Measurements from ENCODE around the gene TAS2R40.
"Not testable (repeated sequence)": the region's sequence is repeated elsewhere in the genome, so short reads cannot be mapped to it uniquely, and the experiment has no call there.

TAS2R40 gene

DNA sequence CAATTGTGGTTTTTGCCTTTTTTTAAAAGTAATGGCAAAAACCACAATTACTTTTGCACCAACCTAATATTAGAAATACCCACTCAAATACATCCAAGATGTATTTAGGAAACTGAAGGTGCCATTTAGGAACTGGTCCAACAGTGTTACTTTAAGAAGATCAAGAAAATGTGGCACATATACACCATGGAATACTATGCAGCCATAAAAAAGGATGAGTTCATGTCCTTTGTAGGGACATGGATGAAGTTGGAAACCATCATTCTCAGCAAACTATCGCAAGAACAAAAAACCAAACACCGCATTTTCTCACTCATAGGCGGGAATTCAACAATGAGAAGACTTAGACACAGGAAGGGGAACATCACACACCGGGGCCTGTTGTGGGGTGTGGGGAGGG is 41.1 kb upstream of the TAS2R40 start:
- not testable (repeated sequence) for H3K4me2 ChIP-seq (ENCODE audit: insufficient read depth, low read length, poor library complexity, severe bottlenecking); H3K79me1 ChIP-seq (ENCODE audit: low read depth, low read length); H3K23ac ChIP-seq (ENCODE audit: low read depth, low read length, poor library complexity); H3K9ac ChIP-seq (ENCODE audit: low read depth, low read length, poor library complexity); H2BK5ac ChIP-seq (ENCODE audit: low read length); H2BK15ac ChIP-seq (ENCODE audit: low read length); H3K9me3 ChIP-seq (replicated peaks in 1 of 2; ENCODE audit: control insufficient read depth in 2 of 2, insufficient read depth in 1 of 2, low read depth in 1 of 2, low read length in 2 of 2); H3K4me1 ChIP-seq (ENCODE audit: control insufficient read depth in 2 of 2, insufficient read depth in 1 of 2, low read depth in 1 of 2, low read length in 2 of 2); H2AK5ac ChIP-seq (ENCODE audit: low read depth, low read length); H3K27me3 ChIP-seq (ENCODE audit: control insufficient read depth in 3 of 3, insufficient read depth in 3 of 3, low read depth in 1 of 3, low read length in 3 of 3); H3K4me3 ChIP-seq (ENCODE audit: low read length in 2 of 2); H2BK12ac ChIP-seq (ENCODE audit: low read length); H4K8ac ChIP-seq (ENCODE audit: low read depth, low read length); H3K4ac ChIP-seq (ENCODE audit: low read length); H4K91ac ChIP-seq (ENCODE audit: low read depth, low read length, poor library complexity); H3K27ac ChIP-seq (replicated peaks; ENCODE audit: low read length); H2BK120ac ChIP-seq (ENCODE audit: low read depth, low read length); H3K36me3 ChIP-seq (replicated peaks in 1 of 2; ENCODE audit: control insufficient read depth in 2 of 2, insufficient read depth in 2 of 2, low read length in 2 of 2); H3K14ac ChIP-seq (ENCODE audit: low read length); H3K18ac ChIP-seq (ENCODE audit: low read length); H2AFZ ChIP-seq (ENCODE audit: low read length); DNase-seq (ENCODE audit: low spot score)
- no CpG with 5 or more reads among the region's 4 CpGs for WGBS, 2 donors (ENCODE audit: extremely low coverage in 2 of 2, insufficient read length in 2 of 2, insufficient replicate concordance in 1 of 2)

DNA sequence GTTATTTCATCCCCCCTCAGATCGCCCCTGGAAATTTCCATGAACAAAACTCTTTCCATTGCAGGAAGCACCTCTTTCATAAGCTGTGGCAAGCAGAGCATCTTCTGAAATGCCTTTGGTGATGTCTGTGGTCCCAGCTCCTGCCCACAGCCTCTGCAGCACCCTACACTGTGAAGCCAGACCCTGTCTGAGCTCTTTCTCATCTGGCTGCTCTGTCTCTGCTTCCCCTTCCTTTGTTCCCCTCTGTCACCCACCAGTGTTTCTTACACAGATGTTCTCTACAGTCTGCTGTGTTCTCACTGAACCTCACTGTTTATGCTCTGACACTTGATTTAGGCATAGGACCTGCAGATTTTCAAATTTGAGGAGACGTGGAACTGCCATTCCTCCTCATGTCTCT is 40.5 kb upstream of the TAS2R40 start:
- no peak overlapping the region for H3K18ac ChIP-seq (ENCODE audit: low read length)
- H3K36me3 ChIP-seq (replicated peaks in 1 of 2; ENCODE audit: control insufficient read depth in 2 of 2, insufficient read depth in 2 of 2, low read length in 2 of 2): no peaks in the 10 kb centered on the region
- no peak overlapping the region for H3K23ac ChIP-seq (ENCODE audit: low read depth, low read length, poor library complexity)
- H3K27me3 ChIP-seq (ENCODE audit: control insufficient read depth in 3 of 3, insufficient read depth in 3 of 3, low read depth in 1 of 3, low read length in 3 of 3): no peaks in the 10 kb centered on the region
- no peak overlapping the region for H3K27ac ChIP-seq (replicated peaks; ENCODE audit: low read length)
- H2BK5ac ChIP-seq (ENCODE audit: low read length): no peak overlapping the region
- no peaks in the 10 kb centered on the region for H3K4me1 ChIP-seq (ENCODE audit: control insufficient read depth in 2 of 2, insufficient read depth in 1 of 2, low read depth in 1 of 2, low read length in 2 of 2)
- no peak overlapping the region for H4K91ac ChIP-seq (ENCODE audit: low read depth, low read length, poor library complexity)
- no peak overlapping the region for H2AK5ac ChIP-seq (ENCODE audit: low read depth, low read length)
- H2BK12ac ChIP-seq (ENCODE audit: low read length): no peak overlapping the region
- H2BK15ac ChIP-seq (ENCODE audit: low read length): no peak overlapping the region
- H3K79me1 ChIP-seq (ENCODE audit: low read depth, low read length): no peaks in the 10 kb centered on the region
- no peak overlapping the region for H2BK120ac ChIP-seq (ENCODE audit: low read depth, low read length)
- no peaks in the 10 kb centered on the region for H3K9me3 ChIP-seq (replicated peaks in 1 of 2; ENCODE audit: control insufficient read depth in 2 of 2, insufficient read depth in 1 of 2, low read depth in 1 of 2, low read length in 2 of 2)
- H3K14ac ChIP-seq (ENCODE audit: low read length): no peak overlapping the region
- no peak overlapping the region for H3K4me3 ChIP-seq (ENCODE audit: low read length in 2 of 2)
- H4K8ac ChIP-seq (ENCODE audit: low read depth, low read length): no peak overlapping the region
- H3K4me2 ChIP-seq (ENCODE audit: insufficient read depth, low read length, poor library complexity, severe bottlenecking): no peak overlapping the region
- no peak overlapping the region for H3K4ac ChIP-seq (ENCODE audit: low read length)
- H2AFZ ChIP-seq (ENCODE audit: low read length): no peak overlapping the region
- WGBS, 2 donors (ENCODE audit: extremely low coverage in 2 of 2, insufficient read length in 2 of 2, insufficient replicate concordance in 1 of 2): no CpG with 5 or more reads among the region's 2 CpGs
- DNase-seq (ENCODE audit: low spot score): no peak
- H3K9ac ChIP-seq (ENCODE audit: low read depth, low read length, poor library complexity): no peak overlapping the region

DNA sequence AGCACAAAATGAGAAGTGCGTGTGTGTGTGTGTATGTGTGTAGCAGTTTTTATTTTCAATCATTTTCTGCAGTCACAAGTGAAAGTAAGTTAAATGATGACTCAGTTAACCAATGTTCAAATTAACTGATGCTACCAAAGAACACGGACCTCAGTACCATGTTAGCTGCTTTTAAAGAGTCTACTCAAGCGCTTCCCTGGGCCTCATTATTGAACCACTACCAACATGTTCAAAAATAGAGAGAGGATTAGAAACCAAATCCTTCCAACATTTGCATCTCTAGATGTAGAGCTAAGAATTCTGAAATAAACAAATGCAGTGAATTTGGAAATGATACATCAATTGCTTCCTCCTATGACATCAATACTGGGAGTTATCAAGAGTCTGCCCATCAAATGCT is 38.8 kb upstream of the TAS2R40 start, which contains the start of gene TAS2R39:
TSS of gene TAS2R39 (plus strand) at position 396 of the 400 bp plus-strand sequence. CDS start at position 396, 0 bp downstream.
- H3K79me1 ChIP-seq (ENCODE audit: low read depth, low read length): no peaks in the 10 kb centered on the region
- WGBS, 2 donors (ENCODE audit: extremely low coverage in 2 of 2, insufficient read length in 2 of 2, insufficient replicate concordance in 1 of 2): no CpG with 5 or more reads among the region's 3 CpGs
- no peak within 1 kb of the TSS for H3K4ac ChIP-seq (ENCODE audit: low read length)
- no peak within 1 kb of the TSS for H3K9ac ChIP-seq (ENCODE audit: low read depth, low read length, poor library complexity)
- no peak within 1 kb of the TSS for H3K18ac ChIP-seq (ENCODE audit: low read length)
- no peak within 1 kb of the TSS for H3K4me2 ChIP-seq (ENCODE audit: insufficient read depth, low read length, poor library complexity, severe bottlenecking)
- DNase-seq (ENCODE audit: low spot score): no peak
- no peak within 1 kb of the TSS for H3K14ac ChIP-seq (ENCODE audit: low read length)
- no peak within 1 kb of the TSS for H4K8ac ChIP-seq (ENCODE audit: low read depth, low read length)
- no peak within 1 kb of the TSS for H4K91ac ChIP-seq (ENCODE audit: low read depth, low read length, poor library complexity)
- H3K27ac ChIP-seq (replicated peaks; ENCODE audit: low read length): no peak within 1 kb of the TSS
- H3K9me3 ChIP-seq (replicated peaks in 1 of 2; ENCODE audit: control insufficient read depth in 2 of 2, insufficient read depth in 1 of 2, low read depth in 1 of 2, low read length in 2 of 2): no peaks in the 10 kb centered on the region
- H2BK120ac ChIP-seq (ENCODE audit: low read depth, low read length): no peak within 1 kb of the TSS
- H3K23ac ChIP-seq (ENCODE audit: low read depth, low read length, poor library complexity): no peak within 1 kb of the TSS
- no peak within 1 kb of the TSS for H2AK5ac ChIP-seq (ENCODE audit: low read depth, low read length)
- no peak within 1 kb of the TSS for H2AFZ ChIP-seq (ENCODE audit: low read length)
- H2BK12ac ChIP-seq (ENCODE audit: low read length): no peak within 1 kb of the TSS
- no peak within 1 kb of the TSS for H2BK5ac ChIP-seq (ENCODE audit: low read length)
- H3K4me3 ChIP-seq (ENCODE audit: low read length in 2 of 2): no peak within 1 kb of the TSS
- H3K4me1 ChIP-seq (ENCODE audit: control insufficient read depth in 2 of 2, insufficient read depth in 1 of 2, low read depth in 1 of 2, low read length in 2 of 2): no peaks in the 10 kb centered on the region
- H2BK15ac ChIP-seq (ENCODE audit: low read length): no peak within 1 kb of the TSS
- no peaks in the 10 kb centered on the region for H3K27me3 ChIP-seq (ENCODE audit: control insufficient read depth in 3 of 3, insufficient read depth in 3 of 3, low read depth in 1 of 3, low read length in 3 of 3)
- H3K36me3 ChIP-seq (replicated peaks in 1 of 2; ENCODE audit: control insufficient read depth in 2 of 2, insufficient read depth in 2 of 2, low read length in 2 of 2): no peaks in the 10 kb centered on the region

DNA sequence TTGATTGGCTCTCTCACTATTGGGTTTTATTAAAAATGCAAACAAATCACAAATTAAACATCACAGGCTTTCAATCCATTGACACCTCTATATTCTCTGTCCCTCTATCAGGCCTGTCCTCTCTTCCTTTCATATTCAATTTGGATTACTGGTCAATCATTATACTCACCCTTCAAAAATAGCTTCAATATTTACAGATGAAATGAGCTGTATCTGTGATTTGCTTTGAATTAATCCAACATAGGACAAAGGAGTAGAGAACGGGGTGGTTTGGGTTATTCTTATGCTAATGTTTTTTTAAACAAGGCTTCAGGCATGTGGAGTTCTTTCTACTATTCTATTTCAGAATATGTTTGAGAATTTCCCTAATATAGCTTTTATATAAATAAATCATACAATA is 36.3 kb upstream of the TAS2R40 start:
- no peak overlapping the region for H2BK15ac ChIP-seq (ENCODE audit: low read length)
- WGBS, 2 donors (ENCODE audit: extremely low coverage in 2 of 2, insufficient read length in 2 of 2, insufficient replicate concordance in 1 of 2): no CpG with 5 or more reads among the region's 1 CpG
- H3K9me3 ChIP-seq (replicated peaks in 1 of 2; ENCODE audit: control insufficient read depth in 2 of 2, insufficient read depth in 1 of 2, low read depth in 1 of 2, low read length in 2 of 2): no peaks in the 10 kb centered on the region
- H2AK5ac ChIP-seq (ENCODE audit: low read depth, low read length): no peak overlapping the region
- H2BK5ac ChIP-seq (ENCODE audit: low read length): no peak overlapping the region
- H3K4me1 ChIP-seq (ENCODE audit: control insufficient read depth in 2 of 2, insufficient read depth in 1 of 2, low read depth in 1 of 2, low read length in 2 of 2): peaks cover 0 to 3% of the 10 kb centered on the region in 2 donors
- H2BK12ac ChIP-seq (ENCODE audit: low read length): no peak overlapping the region
- H3K18ac ChIP-seq (ENCODE audit: low read length): no peak overlapping the region
- no peak overlapping the region for H3K9ac ChIP-seq (ENCODE audit: low read depth, low read length, poor library complexity)
- no peak overlapping the region for H2BK120ac ChIP-seq (ENCODE audit: low read depth, low read length)
- H3K36me3 ChIP-seq (replicated peaks in 1 of 2; ENCODE audit: control insufficient read depth in 2 of 2, insufficient read depth in 2 of 2, low read length in 2 of 2): no peaks in the 10 kb centered on the region
- H3K4ac ChIP-seq (ENCODE audit: low read length): no peak overlapping the region
- no peak overlapping the region for H3K4me2 ChIP-seq (ENCODE audit: insufficient read depth, low read length, poor library complexity, severe bottlenecking)
- no peak for DNase-seq (ENCODE audit: low spot score)
- no peak overlapping the region for H3K14ac ChIP-seq (ENCODE audit: low read length)
- no peak overlapping the region for H3K23ac ChIP-seq (ENCODE audit: low read depth, low read length, poor library complexity)
- no peak overlapping the region for H3K27ac ChIP-seq (replicated peaks; ENCODE audit: low read length)
- no peak overlapping the region for H2AFZ ChIP-seq (ENCODE audit: low read length)
- no peaks in the 10 kb centered on the region for H3K79me1 ChIP-seq (ENCODE audit: low read depth, low read length)
- no peaks in the 10 kb centered on the region for H3K27me3 ChIP-seq (ENCODE audit: control insufficient read depth in 3 of 3, insufficient read depth in 3 of 3, low read depth in 1 of 3, low read length in 3 of 3)
- no peak overlapping the region for H4K91ac ChIP-seq (ENCODE audit: low read depth, low read length, poor library complexity)
- H3K4me3 ChIP-seq (ENCODE audit: low read length in 2 of 2): no peak overlapping the region
- no peak overlapping the region for H4K8ac ChIP-seq (ENCODE audit: low read depth, low read length)
